ENCODE measurements around the gene DNAJA3. TPM values are rescaled to one million over a fixed set of nuclear protein-coding genes. Genes with fewer than 3 reads are reported as not detected.

The DNAJA3 gene
- total and polyA plus RNA-seq, 12 donors: 21.9 to 166 (median 76.5) TPM

DNA sequence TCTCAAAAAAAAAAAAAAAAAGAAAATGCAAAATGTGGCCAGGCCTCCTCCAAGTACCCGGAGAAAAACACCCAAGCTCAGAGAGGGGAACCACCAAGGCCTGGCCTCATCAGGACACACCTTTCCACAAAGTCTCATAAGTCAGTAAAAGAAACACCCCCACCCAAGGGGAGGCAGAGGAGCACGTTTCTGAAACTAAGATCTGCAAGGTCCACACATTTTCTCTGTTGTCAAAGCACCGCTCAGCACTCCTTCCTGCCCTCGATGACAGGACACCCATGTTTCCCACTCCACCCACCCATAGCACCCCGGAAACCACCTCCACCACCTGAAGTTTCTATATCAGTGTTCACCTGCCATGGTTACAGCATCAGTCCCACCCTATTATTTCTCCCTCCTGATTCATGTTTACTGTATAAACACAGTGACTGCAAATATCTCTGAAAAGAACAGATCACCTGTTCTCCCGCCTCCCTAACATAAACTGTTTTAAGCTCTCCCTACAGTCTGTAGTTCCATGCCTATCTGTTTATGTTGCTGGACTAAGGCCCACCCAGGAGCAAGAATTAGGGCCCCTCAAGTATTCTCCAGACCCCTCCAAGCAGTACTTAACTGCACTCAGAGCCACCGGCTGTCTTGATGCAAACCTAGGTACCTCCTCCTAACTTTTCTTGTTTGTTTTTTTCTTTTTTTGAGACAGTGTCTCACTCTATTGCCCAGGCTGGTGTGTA, 11.3 kb upstream of the DNAJA3 start:
- intact Hi-C loops (cut with DNase I): no loop called here
- no peak for DNase-seq
- peaks cover 0 to 7% of the 10 kb centered on the region in 2 donors for H3K36me3 ChIP-seq (replicated peaks in 1 of 2)
- no peaks in the 10 kb centered on the region for H3K9me3 ChIP-seq (replicated peaks in 1 of 3)
- TF ChIP-seq CTCF (IDR thresholded peaks at IDR 0.05) (no peak), POLR2A (IDR thresholded peaks at IDR 0.05) (no peak)
- WGBS, 4 donors: 86 to 91% (median 88%) methylated on average over 7 of the region's 7 CpGs
- H3K27me3 ChIP-seq: no peaks in the 10 kb centered on the region
- peaks cover 13 to 32% of the 10 kb centered on the region in 2 donors for H3K4me1 ChIP-seq (replicated peaks in 1 of 2)
- H3K27ac ChIP-seq: no peak overlapping the region
- no peak overlapping the region for H3K4me3 ChIP-seq

GRCh38 chr16:4415538-4416199, 10.0 kb upstream of the DNAJA3 start:
- intact Hi-C loops (cut with DNase I): no loop called here
- peak; percentile 44 to 78 (median 60) for DNase-seq
- peaks cover 19 to 42% of the 10 kb centered on the region in 2 donors for H3K4me1 ChIP-seq (replicated peaks in 1 of 2)
- H3K27me3 ChIP-seq: no peaks in the 10 kb centered on the region
- 2 to 6% (median 2%) methylated on average over 11 to 44 of the region's 44 CpGs for WGBS, 4 donors
- peak in 2 of 6 experiments; percentile 9 to 22 for TF ChIP-seq CTCF (IDR thresholded peaks at IDR 0.05)
- peak in 1 of 2 donors; percentile 43 for TF ChIP-seq POLR2A (IDR thresholded peaks at IDR 0.05)
- no peaks in the 10 kb centered on the region for H3K9me3 ChIP-seq (replicated peaks in 1 of 3)
- peak overlapping the region; percentile 14 to 84 (median 79) for H3K27ac ChIP-seq
- H3K36me3 ChIP-seq (replicated peaks in 1 of 2): peaks cover 0 to 7% of the 10 kb centered on the region in 2 donors
- H3K4me3 ChIP-seq: peak overlapping the region; percentile 29 to 93 (median 50)

- Histone ChIP-seq H3K36me3 (replicated peaks in 1 of 2) (peaks cover 0 to 7% of the 10 kb centered on the region in 2 donors), H3K9me3 (replicated peaks in 1 of 3) (no peaks in the 10 kb centered on the region), H3K4me1 (replicated peaks in 1 of 2) (peaks cover 19 to 37% of the 10 kb centered on the region in 2 donors), H3K27ac (peak within 1 kb of the TSS; percentile 14 to 84 (median 79)), H3K27me3 (no peaks in the 10 kb centered on the region), H3K4me3 (peak within 1 kb of the TSS; percentile 29 to 93 (median 50))
- DNase-seq: peak; percentile 94 to 98 (median 96)
- WGBS, 4 donors: 0% methylated on average over 4 to 92 of the region's 92 CpGs
- TF ChIP-seq POLR2A (IDR thresholded peaks at IDR 0.05): peak; percentile 55 to 71
- TF ChIP-seq CTCF (IDR thresholded peaks at IDR 0.05): peak in 3 of 6 experiments; percentile 16 to 47 (median 17)
- intact Hi-C loops (cut with DNase I): no loop called here
These were observed 9.3 kb upstream of the DNAJA3 start, which contains the start of gene CORO7 for GRCh38 chr16:4416200-4417032. Gene CORO7, minus strand, starts transcription at chr16:4416596. Its CDS starts 78 bp downstream, at chr16:4416518.

Data from adrenal gland (tissue), 12 donors.